HL-60 (cell line): ENCODE data around the gene CPED1.

Experiments used
- DNase-seq, 2 experiments: peaks; one replicate each; pipeline ENCODE4 v3.0.0-alpha.2; 2010 to 2020; ENCODE audit warnings: low read depth in 1 of 2, low spot score in 1 of 2
- H3K27ac ChIP-seq: fragments of 250-450 bp; sonication (Bioruptor Pico); replicated peaks from 2 replicates; pipeline ENCODE4 v1.5.1; 2020; ENCODE audit warnings: mild to moderate bottlenecking, moderate library complexity
- H3K27me3 ChIP-seq: fragments of 250-450 bp; sonication (Bioruptor Pico); 2 replicates; pipeline ENCODE4 v1.5.1; 2021; ENCODE audit warnings: mild to moderate bottlenecking, moderate library complexity; ENCODE audit not compliant: insufficient read depth, poor library complexity, severe bottlenecking
- H3K4me3 ChIP-seq: replicated peaks from 2 replicates; pipeline ENCODE4 v1.5.1; 2011; ENCODE audit warnings: mild to moderate bottlenecking, control low read depth, low read length; ENCODE audit not compliant: insufficient read depth
- GABPA ChIP-seq: IDR thresholded peaks from 2 replicates; pipeline ENCODE4 v1.6.1; 2012; ENCODE audit warnings: low read depth
- POLR2AphosphoS5 ChIP-seq: IDR thresholded peaks from 2 replicates; pipeline ENCODE4 v1.6.1; 2012; ENCODE audit warnings: low read depth
- REST ChIP-seq: IDR thresholded peaks from 2 replicates; pipeline ENCODE4 v1.6.1; 2012; ENCODE audit warnings: low read depth; ENCODE audit not compliant: insufficient replicate concordance
- SPI1 ChIP-seq: IDR thresholded peaks from 2 replicates; pipeline ENCODE4 v1.6.1; 2012; ENCODE audit warnings: low read depth, mild to moderate bottlenecking, borderline replicate concordance
- TF ChIP-seq, protein P1 (sequence below): IDR thresholded peaks from one replicate; pipeline ENCODE4 v1.5.1; 2011; ENCODE audit warnings: low read length, control low read depth, inconsistent platforms; ENCODE audit not compliant: insufficient read depth

Gene CPED1

DNA sequence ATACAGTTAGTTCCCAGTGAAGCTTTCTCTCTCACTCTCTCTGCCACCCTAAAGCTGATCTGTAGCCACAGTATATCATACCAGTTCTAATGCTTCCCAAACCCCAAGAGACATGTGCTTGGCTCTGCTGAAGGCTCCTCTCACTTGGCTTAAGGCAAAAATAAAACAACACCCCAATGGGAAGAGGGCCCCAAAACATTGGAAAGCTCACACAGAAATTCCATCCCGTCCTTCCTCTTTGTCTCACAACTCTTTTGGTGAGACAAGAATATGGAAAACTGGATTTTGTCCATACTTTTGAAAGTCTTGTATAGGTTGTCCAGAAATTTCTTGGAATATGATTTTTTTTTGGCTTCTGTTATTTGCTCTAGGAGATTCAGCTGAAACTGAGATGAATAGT is 284.2 kb downstream of the CPED1 start:
- no peak overlapping the region for H3K27ac ChIP-seq
- TF ChIP-seq REST (no peak), SPI1 (no peak), POLR2AphosphoS5 (no peak), GABPA (no peak)
- TF ChIP-seq, protein P1, sequence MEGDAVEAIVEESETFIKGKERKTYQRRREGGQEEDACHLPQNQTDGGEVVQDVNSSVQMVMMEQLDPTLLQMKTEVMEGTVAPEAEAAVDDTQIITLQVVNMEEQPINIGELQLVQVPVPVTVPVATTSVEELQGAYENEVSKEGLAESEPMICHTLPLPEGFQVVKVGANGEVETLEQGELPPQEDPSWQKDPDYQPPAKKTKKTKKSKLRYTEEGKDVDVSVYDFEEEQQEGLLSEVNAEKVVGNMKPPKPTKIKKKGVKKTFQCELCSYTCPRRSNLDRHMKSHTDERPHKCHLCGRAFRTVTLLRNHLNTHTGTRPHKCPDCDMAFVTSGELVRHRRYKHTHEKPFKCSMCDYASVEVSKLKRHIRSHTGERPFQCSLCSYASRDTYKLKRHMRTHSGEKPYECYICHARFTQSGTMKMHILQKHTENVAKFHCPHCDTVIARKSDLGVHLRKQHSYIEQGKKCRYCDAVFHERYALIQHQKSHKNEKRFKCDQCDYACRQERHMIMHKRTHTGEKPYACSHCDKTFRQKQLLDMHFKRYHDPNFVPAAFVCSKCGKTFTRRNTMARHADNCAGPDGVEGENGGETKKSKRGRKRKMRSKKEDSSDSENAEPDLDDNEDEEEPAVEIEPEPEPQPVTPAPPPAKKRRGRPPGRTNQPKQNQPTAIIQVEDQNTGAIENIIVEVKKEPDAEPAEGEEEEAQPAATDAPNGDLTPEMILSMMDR: no peak

GRCh38 chr7:121273467-121274167 is 285.1 kb downstream of the CPED1 start:
- Histone ChIP-seq H3K4me3 (no peak overlapping the region), H3K27ac (no peak overlapping the region), H3K27me3 (no peaks in the 10 kb centered on the region)
- no peak for DNase-seq
- TF ChIP-seq REST (no peak), POLR2AphosphoS5 (no peak), GABPA (no peak), SPI1 (no peak)
- TF ChIP-seq, protein P1: no peak

More for the DNA sequence above, 284.2 kb downstream of the CPED1 start:
- Histone ChIP-seq H3K27me3 (no peaks in the 10 kb centered on the region), H3K4me3 (no peak overlapping the region)
- DNase-seq: no peak

GRCh38 chr7:121274467-121274866 is 286.0 kb downstream of the CPED1 start:
- DNase-seq: no peak
- Histone ChIP-seq H3K4me3 (no peak overlapping the region), H3K27ac (no peak overlapping the region), H3K27me3 (no peaks in the 10 kb centered on the region)
- TF ChIP-seq GABPA (no peak), SPI1 (no peak), POLR2AphosphoS5 (no peak), REST (no peak)
- TF ChIP-seq, protein P1: no peak
